GM21737 (cell line): ENCODE measurements around the gene PTPRR.
"Not testable (repeated sequence)": the region's sequence is repeated elsewhere in the genome, so short reads cannot be mapped to it uniquely, and the experiment has no call there.

Experiments used
- ATAC-seq: cut with Tn5 transposase; IDR thresholded peaks from one replicate; pipeline ENCODE4 v1.9.1; 2021; ENCODE audit warnings: mild to moderate bottlenecking, moderate library complexity; ENCODE audit not compliant: unreplicated experiment

Gene PTPRR

DNA sequence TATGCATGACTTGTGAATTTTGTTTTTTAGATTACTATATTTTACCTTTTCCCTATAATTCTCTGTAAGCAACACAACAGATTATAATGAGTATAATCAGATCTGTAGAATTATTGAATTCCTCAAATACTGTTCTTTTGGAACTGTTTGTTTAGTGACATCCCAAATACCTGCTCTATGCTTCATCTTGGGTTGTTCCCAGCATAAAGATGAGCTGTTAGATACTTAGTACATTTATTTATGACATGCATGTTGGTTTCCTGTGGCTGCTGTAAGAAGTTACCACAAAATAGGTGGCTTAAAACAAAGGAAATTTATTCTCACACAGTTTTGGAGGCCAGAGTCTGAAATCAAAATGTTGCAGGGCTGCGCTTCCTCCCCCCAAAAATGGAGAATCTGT, 78.4 kb downstream of the PTPRR start:
- no peak for ATAC-seq

DNA sequence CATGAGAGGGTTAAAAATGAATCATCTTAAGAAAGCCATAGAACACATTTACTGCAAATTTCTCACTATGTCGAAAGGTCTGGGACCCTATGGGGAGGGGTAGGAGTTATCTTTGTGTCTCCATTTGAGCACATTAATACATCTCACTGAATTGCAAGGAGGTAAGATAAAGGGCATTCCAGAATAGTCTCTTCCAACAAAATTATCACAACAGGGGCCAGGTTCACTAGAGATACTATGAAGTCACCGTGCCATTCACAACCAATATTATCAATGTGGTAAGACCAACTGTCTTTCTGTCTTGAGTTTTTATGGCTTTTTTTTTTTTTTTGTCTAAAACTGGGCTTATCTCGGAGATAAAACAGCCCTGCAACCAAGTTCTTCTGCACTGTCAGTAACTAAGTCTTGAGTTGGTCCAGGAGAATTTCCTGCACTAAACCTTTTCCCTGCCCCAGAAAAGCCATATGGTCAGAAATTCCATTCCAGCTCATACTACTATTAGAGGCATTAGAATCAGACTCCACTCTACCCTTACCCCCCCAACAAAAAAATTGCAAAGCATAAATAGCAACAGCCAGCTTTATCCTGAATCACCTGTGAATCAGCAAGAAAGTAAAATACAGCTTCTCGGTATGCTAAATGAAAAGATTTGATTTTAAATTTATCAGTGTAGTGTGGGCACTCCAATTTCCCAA, 79.7 kb downstream of the PTPRR start:
- no peak for ATAC-seq

DNA sequence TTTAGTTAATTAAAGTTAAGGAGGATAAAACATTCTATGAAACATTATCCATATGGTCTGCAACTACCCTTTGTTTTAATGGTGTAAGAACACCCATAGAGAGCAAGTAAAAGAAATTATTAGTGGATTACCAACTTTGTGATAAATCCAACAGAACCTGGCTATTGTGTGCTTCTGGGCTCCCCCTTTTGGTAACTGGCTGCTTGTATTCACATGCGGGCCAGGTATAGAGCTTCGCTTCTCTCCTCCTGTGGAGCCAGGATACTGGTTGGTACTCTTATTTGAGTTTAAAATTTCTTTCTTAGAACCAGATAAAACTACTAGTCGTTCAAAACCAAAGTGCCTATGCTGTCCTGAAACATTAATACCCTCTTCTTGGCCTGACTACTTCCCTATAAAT, 81.0 kb downstream of the PTPRR start:
- no peak for ATAC-seq

DNA sequence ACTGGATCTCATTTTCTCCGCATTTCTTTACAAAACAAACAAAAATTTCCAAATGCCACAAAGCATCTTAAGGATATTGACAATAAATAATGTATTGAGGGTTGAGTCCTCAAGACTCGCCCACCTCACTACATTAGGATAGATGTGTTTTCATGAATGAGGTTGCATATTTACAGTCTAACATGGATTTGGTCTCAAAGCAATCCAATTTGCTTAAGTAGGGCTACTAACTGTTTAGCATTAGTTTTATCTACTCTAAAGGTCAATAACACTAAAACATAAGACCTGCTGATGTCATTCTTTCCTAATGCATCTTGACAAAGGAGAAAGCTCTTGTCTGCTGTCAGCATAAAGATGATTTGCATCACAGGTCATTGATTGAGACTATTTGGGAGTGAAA, 82.4 kb downstream of the PTPRR start:
- no peak for ATAC-seq

DNA sequence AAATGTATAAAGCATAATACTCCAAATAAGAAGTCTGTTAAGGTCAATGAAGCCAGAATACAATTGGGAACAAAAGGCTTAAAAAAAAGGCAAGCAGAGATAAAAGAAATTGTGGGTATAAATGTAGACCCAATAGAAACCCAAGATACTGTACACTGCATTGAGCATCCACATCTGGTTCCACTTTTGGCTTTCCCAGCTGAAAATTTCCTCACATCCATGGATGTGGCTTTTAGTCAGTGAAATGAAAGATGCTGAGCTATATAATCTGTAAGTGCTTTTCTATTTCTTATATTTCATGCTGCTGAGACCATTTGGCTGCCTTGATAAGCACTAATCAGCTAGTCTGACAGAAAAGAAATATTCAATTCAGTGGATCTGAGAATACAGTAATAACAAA, 83.5 kb downstream of the PTPRR start:
- no peak for ATAC-seq

DNA sequence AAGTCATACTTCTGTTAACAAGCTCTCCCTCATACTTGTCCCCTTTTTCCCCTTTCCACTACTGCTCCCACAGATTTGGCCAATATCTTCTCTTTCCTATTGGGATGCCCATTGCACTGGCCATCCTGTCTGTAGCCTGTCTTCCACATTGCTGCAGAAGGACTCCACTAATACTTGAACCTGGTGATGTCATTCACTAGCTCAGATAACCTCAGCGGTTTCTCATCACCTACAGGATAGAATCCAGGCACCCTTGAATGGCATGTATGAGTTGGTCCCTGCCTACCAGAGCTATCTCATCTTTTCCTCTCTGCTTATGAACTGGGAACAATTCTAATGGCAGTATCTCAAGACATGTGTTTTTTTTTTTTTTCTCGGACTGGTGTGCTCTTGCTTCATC, 84.6 kb downstream of the PTPRR start:
- ATAC-seq = no peak

DNA sequence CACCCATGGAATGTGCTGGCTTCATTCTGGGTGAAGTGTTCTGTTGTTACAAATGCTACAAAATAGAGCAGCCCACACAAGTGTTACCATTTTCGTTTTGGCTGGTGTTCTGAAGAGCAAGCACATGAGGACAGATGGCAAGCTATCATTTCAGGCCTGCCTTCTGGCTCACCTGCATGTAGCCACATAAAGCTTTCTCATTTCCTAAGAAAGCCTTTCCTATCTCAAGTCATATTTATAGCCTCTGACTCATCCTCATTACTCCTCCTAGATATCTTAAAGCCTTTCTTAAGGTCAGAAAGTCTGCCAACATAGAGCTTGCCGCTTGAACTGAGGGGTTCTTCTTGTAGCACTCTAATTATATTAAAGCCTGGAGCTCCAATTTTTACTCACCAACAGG, 89.0 kb downstream of the PTPRR start:
- no peak for ATAC-seq

DNA sequence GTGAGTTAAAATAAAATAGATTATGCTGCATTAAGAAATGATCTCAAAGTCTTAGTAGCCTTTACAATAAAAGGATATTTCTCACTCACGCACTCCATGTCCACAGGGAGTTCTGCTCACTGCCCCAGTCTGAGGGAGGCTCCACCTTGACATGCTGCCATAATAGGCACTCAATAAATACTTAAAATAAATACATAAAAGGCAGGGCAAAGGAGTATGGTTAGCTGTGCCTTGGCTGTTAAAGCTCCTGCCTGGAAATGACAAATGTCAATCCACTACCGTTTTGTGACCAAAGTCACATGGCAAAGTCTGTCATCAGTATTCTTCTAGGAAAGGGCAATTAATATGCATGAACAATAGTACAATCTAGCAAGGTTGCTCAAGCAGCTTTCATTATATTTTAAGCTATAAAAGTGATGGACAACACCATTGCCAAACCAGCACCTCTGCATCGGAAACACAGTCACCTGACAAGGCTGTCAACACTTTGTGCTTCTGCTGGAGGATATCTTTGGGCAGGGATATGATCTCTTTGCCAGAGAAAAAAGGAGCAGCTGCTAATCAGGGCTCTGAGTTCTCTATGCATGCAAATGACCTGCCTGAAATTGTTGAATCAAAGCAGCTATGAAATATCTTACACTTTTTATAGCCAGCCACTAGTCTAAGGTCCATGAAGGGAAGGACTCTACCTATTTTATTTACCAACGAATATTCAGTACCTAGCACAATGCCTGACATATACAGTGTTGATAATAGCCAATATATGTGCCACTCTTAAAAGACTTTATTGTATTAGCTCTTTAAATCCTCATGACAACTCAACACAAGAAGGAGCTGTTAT, 90.1 kb downstream of the PTPRR start:
- ATAC-seq = no peak

DNA sequence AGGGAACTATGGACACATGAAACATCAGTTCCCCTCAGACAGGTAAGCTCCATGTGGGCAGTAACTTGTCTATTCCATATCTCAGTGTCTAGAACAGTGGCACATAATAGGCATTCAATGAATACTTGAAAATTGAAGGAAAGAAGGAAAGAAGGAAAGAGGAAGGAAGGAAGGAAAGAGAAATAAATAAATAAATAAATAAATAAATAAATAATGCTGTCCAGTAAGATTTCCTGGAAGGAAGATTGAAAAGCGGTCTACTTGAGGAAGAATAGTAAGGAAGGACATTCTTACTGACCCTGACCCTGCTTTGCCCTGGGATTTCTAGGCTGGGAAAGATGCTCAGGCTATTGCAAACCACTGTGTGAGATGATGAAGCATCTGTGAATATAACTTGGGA, 91.5 kb downstream of the PTPRR start:
- ATAC-seq = no peak

DNA sequence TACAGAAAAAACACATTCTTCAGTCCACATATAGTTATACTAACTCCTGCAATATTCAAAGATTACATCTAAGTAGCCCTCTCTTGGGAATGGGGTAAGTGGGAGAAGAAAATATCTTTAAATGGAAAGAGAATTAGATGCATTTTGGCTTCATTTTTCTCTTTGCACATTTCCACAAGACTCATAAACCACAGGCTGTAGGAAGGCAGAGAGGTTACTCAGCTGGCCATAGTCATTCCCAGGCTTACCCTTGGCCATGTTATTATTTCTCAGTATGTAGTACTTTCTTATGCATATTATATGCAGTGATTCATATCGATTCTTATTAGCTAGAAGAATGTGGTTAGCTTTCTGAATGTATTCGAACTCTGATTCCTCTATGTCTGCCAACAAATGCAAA, 92.2 kb downstream of the PTPRR start:
- ATAC-seq = no peak

DNA sequence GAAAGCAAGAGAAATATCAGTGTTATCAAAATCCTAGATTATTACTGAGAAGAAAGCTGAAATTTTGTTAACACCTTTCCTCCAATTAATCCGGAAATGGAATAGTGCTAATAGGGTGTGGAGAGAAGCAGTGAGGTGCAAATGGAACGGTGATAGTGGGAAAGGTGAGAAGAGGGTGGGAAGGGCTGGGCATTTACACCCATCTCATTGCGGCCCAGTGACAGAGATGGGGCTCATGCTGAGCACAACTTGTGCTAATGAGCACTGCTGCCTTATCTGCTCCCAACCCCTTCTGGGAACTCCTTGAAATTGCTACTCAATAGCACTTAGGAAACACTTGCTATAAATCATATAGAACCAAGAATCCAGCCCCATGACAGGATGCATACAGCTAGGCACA, 94.4 kb downstream of the PTPRR start:
- ATAC-seq = no peak

DNA sequence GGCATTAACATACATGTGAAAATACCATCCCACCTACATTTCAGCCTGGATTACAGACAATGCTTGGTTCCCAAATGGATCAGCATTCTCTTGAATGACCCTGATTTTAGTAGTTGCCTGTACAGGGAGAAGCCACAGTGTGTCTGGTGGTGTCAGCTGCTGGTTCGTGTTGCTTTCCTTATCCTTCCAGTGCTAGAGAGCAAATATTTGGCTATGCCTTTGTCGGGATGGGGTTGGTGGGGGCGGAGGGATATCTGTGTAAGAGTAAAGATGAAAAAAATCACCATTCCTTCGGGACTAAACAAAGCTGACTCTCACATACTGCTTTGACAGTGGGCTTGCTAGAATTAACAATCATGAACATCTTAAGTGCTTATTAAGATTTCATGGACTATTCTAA, 96.0 kb downstream of the PTPRR start:
- no peak for ATAC-seq

DNA sequence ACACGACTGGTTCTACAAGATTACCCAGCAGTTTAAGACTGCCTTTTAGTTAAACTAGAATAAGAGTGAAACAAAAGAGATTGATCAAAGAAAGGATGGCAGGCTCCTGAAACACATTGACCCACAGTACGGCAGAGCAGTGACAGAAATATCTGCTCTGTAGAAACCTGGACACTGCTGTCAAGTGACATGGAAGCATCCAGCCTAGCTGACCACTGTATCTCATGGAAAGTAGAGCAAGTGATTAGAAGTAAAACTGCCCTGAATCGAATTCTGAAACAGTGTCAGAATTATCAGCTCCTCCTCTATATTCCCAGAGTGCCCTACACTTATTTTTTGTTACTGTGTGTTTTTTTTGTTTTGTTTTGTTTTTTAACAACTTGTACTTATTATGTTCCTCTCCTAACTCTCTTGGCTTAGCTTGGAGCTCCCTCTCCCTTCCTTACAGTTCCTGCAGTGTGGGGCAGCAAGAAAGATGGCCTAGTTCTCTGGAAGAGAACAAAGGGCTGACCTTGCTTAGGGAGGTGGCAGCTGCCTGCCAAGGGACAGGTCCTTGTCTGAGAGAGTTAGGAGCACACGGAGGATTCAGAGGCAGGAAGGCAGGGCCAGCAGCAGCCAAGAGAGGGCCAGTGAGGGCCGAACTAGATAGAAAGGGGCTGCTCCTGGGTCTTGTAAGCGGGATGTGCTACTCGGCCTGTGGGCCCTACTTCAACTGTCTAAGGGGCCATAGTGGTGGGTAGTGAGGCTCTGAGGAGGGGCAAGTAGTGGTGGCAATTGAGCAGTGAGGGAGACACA, 97.2 kb downstream of the PTPRR start:
- no peak for ATAC-seq

DNA sequence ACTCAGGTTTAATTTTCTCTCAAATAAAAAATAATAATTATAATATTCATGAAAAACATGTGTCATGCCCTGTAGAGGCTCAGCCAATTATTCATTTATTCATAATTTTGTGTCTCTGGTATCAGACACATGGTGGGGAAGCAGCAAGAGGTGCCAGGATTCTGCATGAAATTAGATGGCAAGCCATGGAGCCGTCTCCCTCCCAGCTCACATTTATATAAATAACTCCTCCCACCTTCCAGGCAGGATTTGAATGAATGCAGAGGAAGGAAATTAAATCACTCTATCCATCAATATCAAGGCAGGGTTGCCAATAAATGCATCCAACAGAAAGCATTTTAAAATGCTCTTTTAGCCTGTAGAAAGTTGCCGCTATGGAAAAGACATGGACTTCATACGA, 98.1 kb downstream of the PTPRR start:
- no peak for ATAC-seq

DNA sequence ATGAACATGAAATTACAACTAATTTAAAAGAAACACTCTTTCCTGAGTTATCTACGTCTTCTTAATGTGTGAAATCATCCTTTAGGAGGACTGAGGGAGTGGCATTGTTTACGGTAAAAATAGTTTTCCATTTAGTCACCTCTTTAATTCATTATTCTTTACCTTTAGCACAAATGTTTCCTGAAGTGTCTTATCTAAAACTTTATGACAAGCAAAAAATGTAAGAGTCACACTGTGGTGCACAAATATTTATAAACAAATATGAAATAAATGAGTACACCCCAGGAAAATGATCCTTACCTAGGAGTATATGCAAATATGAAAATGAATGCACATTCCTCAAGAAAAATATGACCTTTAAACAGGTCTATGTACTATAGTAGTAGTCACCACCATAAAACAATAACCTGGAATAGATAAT, 104.6 kb downstream of the PTPRR start:
- no peak for ATAC-seq

DNA sequence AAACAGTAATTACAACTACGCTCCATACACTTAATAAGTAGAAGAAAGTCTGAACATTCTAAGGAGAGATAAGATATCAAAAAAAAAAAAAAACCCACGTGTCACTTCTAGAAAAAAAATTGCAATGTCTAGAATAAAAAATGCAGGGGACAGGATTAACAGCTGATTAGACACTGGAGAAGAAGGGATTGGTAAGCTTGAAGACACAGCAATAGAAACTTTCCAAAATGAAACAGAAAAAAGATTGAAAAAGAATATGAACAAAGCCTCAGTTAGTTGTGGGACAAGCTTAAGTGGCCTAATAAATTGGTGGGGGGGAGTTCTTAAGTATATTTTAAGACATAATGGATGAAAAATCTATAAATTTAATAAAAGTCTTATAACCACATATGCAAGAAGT, 105.5 kb downstream of the PTPRR start:
- no peak for ATAC-seq

DNA sequence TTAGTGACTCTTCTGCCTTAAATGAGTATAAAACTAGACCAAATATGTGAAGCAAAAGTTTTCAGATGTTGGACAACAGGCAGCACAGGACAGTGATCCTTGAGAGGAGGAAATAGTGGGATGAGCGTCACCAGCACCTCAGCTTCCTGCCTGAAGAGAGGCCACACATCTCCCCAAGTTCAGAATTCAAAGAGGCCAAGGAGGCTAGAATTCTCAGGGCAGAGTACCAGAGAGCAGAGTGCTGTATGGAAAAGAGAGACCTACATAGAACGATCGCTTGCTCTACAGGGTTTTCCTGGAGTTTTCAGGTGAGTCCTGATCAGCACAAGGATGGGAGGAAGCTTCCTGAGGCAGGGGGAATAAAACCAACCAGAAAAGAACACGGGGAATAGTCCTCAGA, 107.0 kb downstream of the PTPRR start:
- no peak for ATAC-seq

DNA sequence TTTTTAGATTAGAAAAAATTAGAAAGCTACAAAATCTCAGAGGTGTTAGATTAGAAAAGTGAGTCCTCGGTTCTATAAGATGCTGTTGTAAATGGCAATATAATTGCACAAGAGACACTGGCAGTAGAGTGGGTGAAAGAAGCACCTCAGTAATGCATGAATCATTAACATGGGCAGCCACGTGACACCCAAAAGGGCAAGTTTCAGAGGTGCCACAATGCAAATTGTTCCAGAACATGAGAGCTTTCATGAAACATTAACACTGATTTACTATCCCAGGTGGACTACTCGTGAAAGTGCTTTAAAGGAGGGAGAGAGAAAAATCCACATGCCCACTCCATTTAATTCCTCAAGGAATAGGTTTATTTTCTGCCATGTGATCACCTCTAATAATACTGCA, 108.4 kb downstream of the PTPRR start:
- no peak for ATAC-seq

DNA sequence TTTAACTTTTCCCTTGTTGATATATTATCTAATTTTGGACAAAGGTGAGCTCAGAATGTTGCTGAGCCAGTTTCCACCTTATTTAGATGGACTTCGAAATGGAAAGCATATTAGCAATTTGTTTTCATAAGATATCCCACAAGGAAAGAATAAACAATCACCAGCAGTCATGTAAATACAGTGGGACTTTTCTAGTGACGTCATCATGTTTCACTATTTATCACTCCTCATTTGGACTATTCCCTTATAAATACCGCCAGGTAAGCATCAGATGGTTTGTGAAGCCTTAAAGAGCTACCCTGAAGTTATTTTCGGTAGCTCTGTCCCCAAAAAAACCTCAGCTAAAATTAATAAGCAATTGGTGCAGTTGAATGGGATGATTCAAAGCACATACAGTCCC, 110.7 kb downstream of the PTPRR start:
- ATAC-seq = no peak

DNA sequence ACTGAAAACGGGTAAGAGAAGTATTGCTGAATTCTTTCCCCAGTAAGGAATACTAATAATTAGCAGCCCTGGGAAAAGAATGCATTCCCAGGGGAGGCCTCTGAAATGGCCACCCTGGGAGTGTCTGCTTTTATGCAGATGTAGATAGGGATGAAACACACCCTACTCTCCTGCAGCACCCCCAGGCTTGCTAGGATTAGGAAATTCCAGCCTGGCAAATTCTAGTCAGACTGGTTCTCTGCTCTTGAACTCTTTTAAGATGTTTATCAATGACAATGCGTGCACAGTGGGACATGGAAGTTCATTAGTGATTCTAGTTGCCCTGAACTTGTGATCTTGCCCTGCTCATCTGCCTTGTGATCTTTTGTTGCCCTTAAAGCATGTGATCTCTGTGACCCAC, 112.5 kb downstream of the PTPRR start:
- ATAC-seq = not testable (repeated sequence)

DNA sequence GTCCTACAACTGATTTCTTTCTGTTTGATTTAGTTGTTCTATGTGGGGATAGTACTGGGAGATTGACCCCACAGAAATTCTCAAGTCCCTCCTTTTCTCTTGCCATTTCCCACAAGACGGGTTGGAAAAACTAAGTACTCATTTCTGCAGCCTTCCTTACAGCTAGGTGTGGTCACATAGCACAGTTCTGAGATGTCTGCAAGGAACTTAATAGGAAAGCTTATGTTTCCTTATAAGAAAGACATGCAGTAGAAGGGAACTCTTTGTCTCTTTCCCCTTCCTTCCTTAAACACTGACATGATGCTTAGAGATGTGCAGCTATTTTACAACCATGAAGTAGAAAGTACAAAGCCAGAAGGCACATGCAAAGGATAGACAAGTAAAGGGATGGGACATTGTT, 113.7 kb downstream of the PTPRR start:
- ATAC-seq = no peak

DNA sequence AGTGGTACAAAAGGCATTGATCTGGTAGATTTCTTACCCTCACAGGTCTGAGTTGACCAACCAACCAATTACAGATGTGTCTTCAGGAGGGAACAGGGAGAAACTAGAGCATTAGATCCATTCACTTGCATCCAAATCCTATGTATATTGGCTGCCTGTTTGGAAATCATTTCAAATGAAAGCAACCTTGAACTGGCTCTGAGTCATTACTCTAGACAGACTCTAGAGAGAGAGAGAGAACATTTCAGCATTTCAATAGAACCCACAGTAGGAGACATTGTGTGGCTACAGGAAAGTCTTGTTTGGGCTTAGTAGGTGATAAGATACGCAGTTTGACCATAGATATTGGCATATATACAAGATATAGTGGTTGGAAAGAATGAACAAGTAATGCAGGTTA, 114.5 kb downstream of the PTPRR start:
- ATAC-seq = no peak
